Endothelial cell of umbilical vein (primary cell): ENCODE measurements around the gene OR10G2. TPM values are rescaled to one million over a fixed set of nuclear protein-coding genes. Genes with fewer than 3 reads are reported as not detected.

ENCODE experiments used
- BruUV-seq: library from RNA; stranded (reverse); fragments of 400-500 nt; replicated peaks from 2 replicates; lab custom pipeline; 2021; lab: Mats Ljungman, UMichigan
- CTCF ChIA-PET: fragments of 300-600, 350-600 bp; sonication (Branson Sonifier 250); formaldehyde crosslinking; loops from one replicate; lab custom pipeline; 2021; ENCODE audit warnings: antibody characterized with exemption, inconsistent platforms; lab: Charles Lee
- POLR2A ChIA-PET: fragments of 300-600, 350-600 bp; sonication (Branson Sonifier 250); formaldehyde crosslinking; loops from one replicate; lab custom pipeline; 2021; ENCODE audit warnings: antibody characterized with exemption, inconsistent platforms; lab: Charles Lee
- DNase-seq: peaks from one replicate; pipeline ENCODE4 v3.0.0-alpha.2; 2011; ENCODE audit warnings: low read depth, low spot score
- FAIRE-seq: peaks from 2 replicates; lab custom pipeline; 2011; peaks lifted over from hg19 to GRCh38; lab: Jason Lieb, UNC
- H2AFZ ChIP-seq: 2 replicates; pipeline ENCODE4 v1.6.0; 2012; ENCODE audit warnings: low read depth, low read length, control low read depth, inconsistent platforms
- H3K27ac ChIP-seq: 2 replicates; pipeline ENCODE4 v1.5.1; 2011; ENCODE audit warnings: low read depth, mild to moderate bottlenecking, control low read depth, low read length, moderate library complexity; ENCODE audit not compliant: insufficient read depth
- H3K27me3 ChIP-seq, 2 experiments: 2 replicates each; pipeline versions ENCODE4 v1.6.0 to v1.6.1; 2011; ENCODE audit warnings: low read length in 2 of 2, mixed read lengths in 1 of 2; ENCODE audit not compliant: control insufficient read depth in 2 of 2, insufficient read depth in 2 of 2
- H3K36me3 ChIP-seq, 2 experiments: 2 replicates in 1 of 2; 3 replicates in 1 of 2; pipeline ENCODE4 v1.5.1; 2011; ENCODE audit warnings: low read length in 2 of 2, mild to moderate bottlenecking in 1 of 2, moderate library complexity in 1 of 2; ENCODE audit not compliant: control insufficient read depth in 2 of 2, insufficient read depth in 2 of 2; ENCODE audit errors: extremely low read depth in 1 of 2
- H3K4me1 ChIP-seq: 3 replicates; pipeline ENCODE4 v1.5.1; 2011; ENCODE audit warnings: mild to moderate bottlenecking, low read length; ENCODE audit not compliant: control insufficient read depth, insufficient read depth; ENCODE audit errors: extremely low read depth
- H3K4me2 ChIP-seq: 2 replicates; pipeline ENCODE4 v1.6.1; 2011; ENCODE audit warnings: low read length, control low read depth, mixed read lengths; ENCODE audit not compliant: insufficient read depth
- H3K4me3 ChIP-seq, 3 experiments: fragments of 200-600 bp in 1 of 3; sonication (generic), shearing (Covaris generic) in 1 of 3; replicated peaks in 1 of 3; 2 replicates each; pipeline ENCODE4 v1.5.1; 2011 to 2016; ENCODE audit warnings: control low read depth in 3 of 3, low read length in 3 of 3, mild to moderate bottlenecking in 2 of 3, inconsistent platforms in 1 of 3, low read depth in 1 of 3, moderate library complexity in 1 of 3; ENCODE audit not compliant: insufficient read depth in 1 of 3
- H3K79me2 ChIP-seq: 2 replicates; pipeline ENCODE4 v1.6.0; 2012; ENCODE audit warnings: low read length, inconsistent platforms; ENCODE audit not compliant: control insufficient read depth, insufficient read depth
- H3K9ac ChIP-seq: replicated peaks from 2 replicates; pipeline ENCODE3; 2011; ENCODE audit warnings: low read length, control low read depth; ENCODE audit not compliant: insufficient read depth; ENCODE audit errors: extremely low read depth
- H3K9me1 ChIP-seq: replicated peaks from 3 replicates; pipeline ENCODE4 v1.6.0; 2011; ENCODE audit warnings: mild to moderate bottlenecking, low read length; ENCODE audit not compliant: control insufficient read depth, insufficient read depth; ENCODE audit errors: extremely low read depth
- H3K9me3 ChIP-seq: replicated peaks from 2 replicates; pipeline ENCODE4 v1.5.1; 2012; ENCODE audit warnings: low read length, inconsistent platforms; ENCODE audit not compliant: control insufficient read depth, insufficient read depth
- H4K20me1 ChIP-seq: replicated peaks from 2 replicates; pipeline ENCODE3; 2011; ENCODE audit warnings: mild to moderate bottlenecking, low read length; ENCODE audit not compliant: control insufficient read depth, insufficient read depth; ENCODE audit errors: extremely low read depth
- CTCF ChIP-seq, 2 donors: IDR thresholded peaks; 1 replicate in 1 of 2; 2 replicates in 1 of 2; pipeline ENCODE4 v1.5.1; 2011; ENCODE audit warnings: low read length in 2 of 2, mild to moderate bottlenecking in 2 of 2, moderate library complexity in 2 of 2, control low read depth in 1 of 2, inconsistent platforms in 1 of 2, low read depth in 1 of 2; ENCODE audit not compliant: insufficient read depth in 1 of 2; ENCODE audit errors: extremely low read depth in 1 of 2
- EZH2 ChIP-seq: IDR thresholded peaks from 2 replicates; pipeline ENCODE4 v1.6.1; 2012; ENCODE audit warnings: borderline replicate concordance, low read depth, mild to moderate bottlenecking, moderate library complexity, low read length, inconsistent platforms; ENCODE audit not compliant: severe bottlenecking
- FOS ChIP-seq: IDR thresholded peaks from 2 replicates; pipeline ENCODE4 v1.6.1; 2011; ENCODE audit warnings: mild to moderate bottlenecking, low read length, moderate library complexity, borderline replicate concordance; ENCODE audit not compliant: insufficient read depth
- GATA2 ChIP-seq: IDR thresholded peaks from 2 replicates; pipeline ENCODE4 v1.7.0; 2011; ENCODE audit warnings: low read depth, mild to moderate bottlenecking, moderate library complexity, mixed read lengths, low read length; ENCODE audit not compliant: insufficient read length, insufficient read depth
- JUN ChIP-seq: IDR thresholded peaks from 2 replicates; pipeline ENCODE4 v1.6.1; 2011; ENCODE audit warnings: borderline replicate concordance, low read depth; ENCODE audit not compliant: insufficient read length, insufficient read depth
- MAX ChIP-seq: IDR thresholded peaks from 2 replicates; pipeline ENCODE4 v1.6.1; 2011; ENCODE audit not compliant: insufficient read depth, insufficient read length
- MYC ChIP-seq: IDR thresholded peaks from one replicate; pipeline ENCODE4 v1.6.1; 2011; ENCODE audit warnings: mild to moderate bottlenecking, low read depth, low read length
- POLR2A ChIP-seq: IDR thresholded peaks from 2 replicates; pipeline ENCODE4 v1.6.1; 2012; ENCODE audit warnings: low read depth, mild to moderate bottlenecking, control low read depth, low read length
- POLR2AphosphoS5 ChIP-seq: IDR thresholded peaks from 2 replicates; pipeline ENCODE4 v1.6.1; 2012; ENCODE audit warnings: low read depth, mild to moderate bottlenecking, control low read depth, low read length, moderate library complexity; ENCODE audit not compliant: insufficient read depth
- dilution Hi-C: fragments of 300-500 bp; cut with MboI; formaldehyde crosslinking; loops from one replicate; pipeline ENCODE4 v1.15.0; 2019; ENCODE audit warnings: low sequenced_read_pairs; ENCODE audit not compliant: extremely low pct_ligation_motif_present
- intact Hi-C: fragments of 100-400 bp; cut with micrococcal nuclease; formaldehyde crosslinking; loops from one replicate; pipeline ENCODE4 v1.10.0; 2022
- polyA plus RNA-seq, 4 experiments: library from polyadenylated mRNA; depleted of rRNA in 3 of 4; stranded (reverse) in 3 of 4; unstranded in 1 of 4; fragments of >200 nt; gene quantifications; 2 replicates each; pipeline versions ENCODE4 v1.2.1 to v1.2.3, GENCODE V29; 2011 to 2012; ENCODE audit warnings: missing spikeins in 1 of 4
- total RNA-seq: library from RNA; stranded (reverse); gene quantifications from 2 replicates; pipeline ENCODE4 v1.2.3, GENCODE V29; 2021

The OR10G2 gene
- total and polyA plus RNA-seq, 2 donors (not counting 3 experiments of a cell fraction or from before 2014, with no cell fraction given): not detected

- Histone ChIP-seq H3K79me2 (no peaks in the 10 kb centered on the region), H3K36me3 (no peaks in the 10 kb centered on the region), H3K4me3 (no peak overlapping the region), H4K20me1 (no peaks in the 10 kb centered on the region), H3K4me2 (no peak overlapping the region), H3K9ac (no peak overlapping the region), H3K27me3 (no peaks in the 10 kb centered on the region), H2AFZ (no peak overlapping the region), H3K4me1 (peaks cover 3% of the 10 kb centered on the region), H3K27ac (no peak overlapping the region), H3K9me1 (no peaks in the 10 kb centered on the region), H3K9me3 (no peaks in the 10 kb centered on the region)
- DNase-seq (no peak), FAIRE-seq (no peak)
- dilution Hi-C loops (no loop called here), intact Hi-C loops (no loop called here)
- ChIA-PET POLR2A (no interaction called here), CTCF (no interaction called here)
- no TSS peak for BruUV-seq
- no peak for TF ChIP-seq JUN
- no peak for TF ChIP-seq MYC
- no peak for TF ChIP-seq POLR2A
- no peak for TF ChIP-seq FOS
- TF ChIP-seq EZH2: no peak
- TF ChIP-seq POLR2AphosphoS5: no peak
- TF ChIP-seq MAX: no peak
- TF ChIP-seq GATA2: no peak
- no peak for TF ChIP-seq CTCF (IDR thresholded peaks at IDR 0.05; ENCODE audit: extremely low read depth in 1 of 2, insufficient read depth in 1 of 2, low read depth in 1 of 2, low read length in 2 of 2)
Observed at GRCh38 chr14:21656980-21657379, 22.2 kb upstream of the OR10G2 start.
